Testis (tissue), 2 donors: ENCODE measurements around the gene FYCO1.

Source experiments
- CTCF ChIP-seq, 3 experiments: fragments of 450-650 bp in 2 of 3; fragments of 200-600 bp in 1 of 3; sonication (generic) in 1 of 3; IDR thresholded peaks; one replicate each; pipeline ENCODE4 v1.5.1; 2016 to 2019; ENCODE audit warnings: antibody characterized with exemption in 3 of 3, mild to moderate bottlenecking in 2 of 3, moderate library complexity in 1 of 3
- POLR2A ChIP-seq: fragments of 450-650 bp; IDR thresholded peaks from one replicate; pipeline ENCODE4 v1.6.1; 2017; ENCODE audit warnings: antibody characterized with exemption, mild to moderate bottlenecking, moderate library complexity

DNA sequence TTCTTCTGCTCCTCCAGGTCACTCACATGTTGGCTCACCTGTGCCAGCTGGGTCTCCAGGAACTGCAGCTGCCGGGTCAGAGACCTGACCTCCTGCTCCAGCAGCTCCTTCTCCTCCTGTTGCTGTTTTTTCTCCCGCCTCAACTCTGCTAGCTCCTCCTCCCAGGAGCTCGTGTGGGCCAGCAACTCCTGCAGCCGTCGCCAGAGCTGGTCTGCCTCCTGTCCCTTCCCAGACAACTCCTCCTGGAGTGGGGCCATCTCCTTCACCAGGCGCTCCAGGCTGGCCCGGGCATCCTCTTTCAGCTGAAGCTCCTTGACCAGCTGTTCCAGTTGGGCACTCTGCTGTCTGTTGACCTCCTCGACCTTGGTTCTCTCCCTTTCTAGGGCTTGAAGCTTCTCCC, 27.9 kb downstream of the FYCO1 start:
- TF ChIP-seq CTCF (IDR thresholded peaks at IDR 0.05) (no peak), POLR2A (no peak)
